GM23338 (cell line): ENCODE measurements around the gene FHIT. TPM values are rescaled to one million over a fixed set of nuclear protein-coding genes. Genes with fewer than 3 reads are reported as not detected.

Experiments used
- ATAC-seq: fragments of 200-7000 bp; cut with Tn5 transposase; 3 replicates; pipeline ENCODE4 v1.9.1; 2020
- DNase-seq: peaks from one replicate; pipeline ENCODE4 v3.0.0-alpha.2; 2015; ENCODE audit warnings: low spot score
- H2AFZ ChIP-seq: fragments of 200-600 bp; sonication (generic); 2 replicates; pipeline ENCODE4 v1.8.0; 2016; ENCODE audit warnings: antibody characterized with exemption, mild to moderate bottlenecking, moderate library complexity
- H3F3A ChIP-seq: fragments of 200-600 bp; sonication (generic); replicated peaks from 2 replicates; pipeline ENCODE4 v1.8.0; 2017; ENCODE audit warnings: antibody characterized with exemption, mixed run types, low read depth
- H3K27ac ChIP-seq: fragments of 200-600 bp; sonication (generic); 2 replicates; pipeline ENCODE4 v1.6.1; 2016; ENCODE audit warnings: low read depth
- H3K27me3 ChIP-seq: fragments of 200-600 bp; sonication (generic); 2 replicates; pipeline ENCODE4 v1.8.0; 2016; ENCODE audit warnings: mild to moderate bottlenecking, mixed run types, moderate library complexity; ENCODE audit not compliant: insufficient read depth
- H3K36me3 ChIP-seq: fragments of 200-600 bp; sonication (generic); 2 replicates; pipeline ENCODE4 v1.8.0; 2016; ENCODE audit warnings: mild to moderate bottlenecking; ENCODE audit not compliant: insufficient read depth
- H3K4me1 ChIP-seq: fragments of 200-600 bp; sonication (generic); 2 replicates; pipeline ENCODE4 v1.8.0; 2016; ENCODE audit warnings: mild to moderate bottlenecking, moderate library complexity; ENCODE audit not compliant: insufficient read depth
- H3K4me2 ChIP-seq: fragments of 200-600 bp; sonication (generic); 2 replicates; pipeline ENCODE4 v1.7.1; 2017; ENCODE audit warnings: mixed run types
- H3K4me3 ChIP-seq: fragments of 200-600 bp; sonication (generic); 2 replicates; pipeline ENCODE4 v1.6.1; 2016; ENCODE audit warnings: mixed run types
- H3K79me2 ChIP-seq: fragments of 200-600 bp; sonication (generic); replicated peaks from 2 replicates; pipeline ENCODE4 v1.8.0; 2017; ENCODE audit warnings: mild to moderate bottlenecking; ENCODE audit not compliant: insufficient read depth
- H3K9me2 ChIP-seq: fragments of 200-600 bp; sonication (generic); 2 replicates; pipeline ENCODE4 v1.8.0; 2017; ENCODE audit not compliant: insufficient read depth
- H4K20me1 ChIP-seq: fragments of 200-600 bp; sonication (generic); replicated peaks from 2 replicates; pipeline ENCODE4 v1.8.0; 2017; ENCODE audit warnings: mild to moderate bottlenecking; ENCODE audit not compliant: insufficient read depth
- H3K27ac Mint-ChIP-seq: 2 replicates; pipeline ENCODE4 v1.8.0; 2020; ENCODE audit warnings: inconsistent platforms, mild to moderate bottlenecking, moderate library complexity, mixed read lengths
- H3K27me3 Mint-ChIP-seq: 3 replicates; pipeline ENCODE4 v1.8.0; 2022; ENCODE audit warnings: low read depth, mild to moderate bottlenecking, moderate library complexity, mixed read lengths, inconsistent platforms; ENCODE audit not compliant: insufficient read depth, poor library complexity
- H3K36me3 Mint-ChIP-seq: 3 replicates; pipeline ENCODE4 v1.8.0; 2021; ENCODE audit warnings: low read depth, mild to moderate bottlenecking, inconsistent platforms, moderate library complexity, mixed read lengths
- H3K4me1 Mint-ChIP-seq: 3 replicates; pipeline ENCODE4 v1.8.0; 2020; ENCODE audit warnings: mild to moderate bottlenecking, inconsistent platforms, mixed read lengths
- H3K4me3 Mint-ChIP-seq: 3 replicates; pipeline ENCODE4 v1.8.0; 2021; ENCODE audit warnings: moderate library complexity, mild to moderate bottlenecking, inconsistent platforms, mixed read lengths
- H3K9me3 Mint-ChIP-seq: 3 replicates; pipeline ENCODE4 v1.8.0; 2020; ENCODE audit warnings: moderate library complexity, mild to moderate bottlenecking, inconsistent platforms, mixed read lengths
- EZH2phosphoT487 ChIP-seq: fragments of 200-600 bp; sonication (generic); IDR thresholded peaks from one replicate; pipeline ENCODE4 v1.8.1; 2018; ENCODE audit warnings: antibody characterized with exemption; ENCODE audit not compliant: unreplicated experiment
- JUNB ChIP-seq: IDR thresholded peaks from one replicate; pipeline ENCODE4 v1.6.1; 2016; ENCODE audit warnings: antibody characterized with exemption; ENCODE audit not compliant: unreplicated experiment
- ZNF114 ChIP-seq: fragments of 250-450 bp; sonication (Bioruptor Pico); IDR thresholded peaks from 2 replicates; pipeline ENCODE4 v1.5.0; 2020; ENCODE audit warnings: mild to moderate bottlenecking, moderate library complexity
- ZNF331 ChIP-seq: fragments of 250-450 bp; sonication (Bioruptor Pico); IDR thresholded peaks from 2 replicates; pipeline ENCODE4 v1.5.0; 2020; ENCODE audit warnings: low read depth, mild to moderate bottlenecking, moderate library complexity
- polyA plus RNA-seq: library from polyadenylated mRNA; unstranded; fragments of >200 nt; fragmentation: Nextera tagmentation; extraction: Ambion mirVana; gene quantifications from 2 replicates; pipeline ENCODE4 v1.2.1, GENCODE V29; 2016
- total RNA-seq: library from RNA; depleted of rRNA; stranded (reverse); fragments of >200 nt; shearing (Covaris generic); gene quantifications from 2 replicates; pipeline ENCODE4 v1.2.3, GENCODE V29; 2014

The FHIT gene
- total and polyA plus RNA-seq, 2 experiments from 2014 or later, result 3.0 to 8.3 TPM

- Histone ChIP-seq H3K27ac (no peak overlapping the region), H3K27me3 (no peaks in the 10 kb centered on the region), H3F3A (no peaks in the 10 kb centered on the region), H3K4me1 (peaks cover 8% of the 10 kb centered on the region; the same call in 1 of the 2 replicates), H3K4me2 (no peak overlapping the region), H3K9me2 (0 out of 2 replicates have a peak, but pooled peaks cover 3% of the 10 kb centered on the region), H3K4me3 (no peak overlapping the region), H3K36me3 (no peaks in the 10 kb centered on the region), H2AFZ (no peak overlapping the region), H4K20me1 (no peaks in the 10 kb centered on the region), H3K79me2 (no peaks in the 10 kb centered on the region)
- Mint-ChIP-seq H3K4me1 (peaks cover 3% of the 10 kb centered on the region; the same call in 2 of the 3 replicates), H3K36me3 (no peaks in the 10 kb centered on the region), H3K9me3 (no peaks in the 10 kb centered on the region), H3K27ac (no peak overlapping the region), H3K27me3 (no peaks in the 10 kb centered on the region), H3K4me3 (no peak overlapping the region)
- DNase-seq, result no peak
- TF ChIP-seq ZNF114 (CRISPR knock-in tag), result no peak
- no peak for ATAC-seq
Observed at GRCh38 chr3:61223451-61223850, 27.8 kb downstream of the FHIT start.

- H3K4me2 ChIP-seq, result no peak overlapping the region
- ATAC-seq (no peak), DNase-seq (no peak)
- H3K36me3 Mint-ChIP-seq, result 0 out of 3 replicates have a peak, but pooled peaks cover under 1% of the 10 kb centered on the region
- H3K4me3 ChIP-seq, result no peak overlapping the region
- no peak overlapping the region for H3K4me3 Mint-ChIP-seq
- no peaks in the 10 kb centered on the region for H3K27me3 ChIP-seq
- no peak overlapping the region for H3K27ac Mint-ChIP-seq
- H3K4me1 ChIP-seq, result peaks cover 8% of the 10 kb centered on the region; the same call in 1 of the 2 replicates
- peaks cover 3% of the 10 kb centered on the region; the same call in 2 of the 3 replicates for H3K4me1 Mint-ChIP-seq
- H2AFZ ChIP-seq, result no peak overlapping the region
- H3K9me2 ChIP-seq, result 0 out of 2 replicates have a peak, but pooled peaks cover 3% of the 10 kb centered on the region
- no peaks in the 10 kb centered on the region for H3K36me3 ChIP-seq
- H3K79me2 ChIP-seq, result no peaks in the 10 kb centered on the region
- H3F3A ChIP-seq, result no peaks in the 10 kb centered on the region
- H4K20me1 ChIP-seq, result no peaks in the 10 kb centered on the region
- H3K9me3 Mint-ChIP-seq, result no peaks in the 10 kb centered on the region
- H3K27ac ChIP-seq, result no peak overlapping the region
- TF ChIP-seq ZNF331 (CRISPR knock-in tag), result no peak
- no peak for TF ChIP-seq JUNB
- TF ChIP-seq EZH2phosphoT487, result no peak
- no peaks in the 10 kb centered on the region for H3K27me3 Mint-ChIP-seq
Observed at GRCh38 chr3:61222467-61222866, 28.8 kb downstream of the FHIT start.

- 0 out of 3 replicates have a peak, but pooled peaks cover 5% of the 10 kb centered on the region for H3K36me3 Mint-ChIP-seq
- H3K27ac Mint-ChIP-seq, result no peak overlapping the region
- H3K9me3 Mint-ChIP-seq, result 0 out of 3 replicates have a peak, but pooled peaks cover 5% of the 10 kb centered on the region
- Histone ChIP-seq H4K20me1 (no peaks in the 10 kb centered on the region), H3K27me3 (no peaks in the 10 kb centered on the region), H3K4me3 (no peak overlapping the region), H2AFZ (no peak overlapping the region), H3K4me1 (peaks cover 8% of the 10 kb centered on the region; the same call in 1 of the 2 replicates), H3K4me2 (no peak overlapping the region), H3F3A (no peaks in the 10 kb centered on the region), H3K9me2 (0 out of 2 replicates have a peak, but pooled peaks cover 3% of the 10 kb centered on the region), H3K79me2 (no peaks in the 10 kb centered on the region), H3K27ac (no peak overlapping the region), H3K36me3 (no peaks in the 10 kb centered on the region)
- TF ChIP-seq ZNF331 (CRISPR knock-in tag), result no peak
- no peaks in the 10 kb centered on the region for H3K27me3 Mint-ChIP-seq
- no peak for ATAC-seq
- H3K4me1 Mint-ChIP-seq, result peaks cover 3% of the 10 kb centered on the region; the same call in 2 of the 3 replicates
- H3K4me3 Mint-ChIP-seq, result no peak overlapping the region
- no peak for DNase-seq
Observed at GRCh38 chr3:61221759-61222362, 29.4 kb downstream of the FHIT start.
